ENCODE data around the gene ERFL. TPM values are rescaled to one million over a fixed set of nuclear protein-coding genes. Genes with fewer than 3 reads are reported as not detected.

Gene ERFL
- total RNA-seq, 1 donor from 2014 or later = 0.49 TPM

DNA sequence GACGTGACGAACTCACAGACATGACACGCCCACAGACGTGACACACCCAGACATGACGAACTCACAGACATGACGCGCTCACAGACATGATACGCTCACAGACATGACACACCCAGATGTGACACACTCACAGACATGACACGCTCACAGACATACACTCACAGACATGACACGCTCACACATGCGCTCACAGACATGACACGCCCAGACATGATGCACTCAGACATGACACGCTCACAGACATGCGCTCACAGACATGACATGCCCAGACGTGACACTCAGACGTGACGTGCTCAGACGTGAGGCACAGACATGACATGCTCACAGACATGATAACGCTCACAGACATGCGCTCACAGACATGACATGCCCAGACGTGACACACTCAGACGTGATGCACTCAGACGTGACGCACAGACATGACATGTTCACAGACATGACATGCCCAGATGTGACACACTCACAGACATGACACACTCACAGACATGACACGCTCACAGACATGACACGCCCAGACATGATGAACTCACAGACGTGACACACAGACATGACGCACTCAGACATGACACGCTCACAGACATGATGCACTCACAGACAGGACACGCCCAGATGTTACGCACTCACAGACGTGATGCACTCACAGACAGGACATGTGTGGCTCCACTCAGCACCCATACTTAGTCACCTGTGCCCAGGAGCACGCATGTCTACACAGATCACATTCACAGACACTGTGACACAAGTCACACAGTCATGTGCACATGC, 8.1 kb downstream of the ERFL start:
- Histone ChIP-seq H3K9me3 (no peaks in the 10 kb centered on the region), H3K27me3 (peaks cover 12% of the 10 kb centered on the region), H3K36me3 (no peaks in the 10 kb centered on the region), H3K4me3 (no peak overlapping the region), H3K4me1 (peaks cover 2% of the 10 kb centered on the region), H3K27ac (no peak overlapping the region)
- TF ChIP-seq, protein P1, sequence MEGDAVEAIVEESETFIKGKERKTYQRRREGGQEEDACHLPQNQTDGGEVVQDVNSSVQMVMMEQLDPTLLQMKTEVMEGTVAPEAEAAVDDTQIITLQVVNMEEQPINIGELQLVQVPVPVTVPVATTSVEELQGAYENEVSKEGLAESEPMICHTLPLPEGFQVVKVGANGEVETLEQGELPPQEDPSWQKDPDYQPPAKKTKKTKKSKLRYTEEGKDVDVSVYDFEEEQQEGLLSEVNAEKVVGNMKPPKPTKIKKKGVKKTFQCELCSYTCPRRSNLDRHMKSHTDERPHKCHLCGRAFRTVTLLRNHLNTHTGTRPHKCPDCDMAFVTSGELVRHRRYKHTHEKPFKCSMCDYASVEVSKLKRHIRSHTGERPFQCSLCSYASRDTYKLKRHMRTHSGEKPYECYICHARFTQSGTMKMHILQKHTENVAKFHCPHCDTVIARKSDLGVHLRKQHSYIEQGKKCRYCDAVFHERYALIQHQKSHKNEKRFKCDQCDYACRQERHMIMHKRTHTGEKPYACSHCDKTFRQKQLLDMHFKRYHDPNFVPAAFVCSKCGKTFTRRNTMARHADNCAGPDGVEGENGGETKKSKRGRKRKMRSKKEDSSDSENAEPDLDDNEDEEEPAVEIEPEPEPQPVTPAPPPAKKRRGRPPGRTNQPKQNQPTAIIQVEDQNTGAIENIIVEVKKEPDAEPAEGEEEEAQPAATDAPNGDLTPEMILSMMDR (IDR thresholded peaks at IDR 0.05) = no peak
- TF ChIP-seq POLR2AphosphoS5 (IDR thresholded peaks at IDR 0.05; ENCODE audit: insufficient read depth in 1 of 2, low read depth in 1 of 2) (no peak), POLR2A (IDR thresholded peaks at IDR 0.05) (no peak)
- intact Hi-C loops (cut with DNase I) = no loop called here
- DNase-seq (ENCODE audit: extremely low spot score in 2 of 2) = no peak

DNA sequence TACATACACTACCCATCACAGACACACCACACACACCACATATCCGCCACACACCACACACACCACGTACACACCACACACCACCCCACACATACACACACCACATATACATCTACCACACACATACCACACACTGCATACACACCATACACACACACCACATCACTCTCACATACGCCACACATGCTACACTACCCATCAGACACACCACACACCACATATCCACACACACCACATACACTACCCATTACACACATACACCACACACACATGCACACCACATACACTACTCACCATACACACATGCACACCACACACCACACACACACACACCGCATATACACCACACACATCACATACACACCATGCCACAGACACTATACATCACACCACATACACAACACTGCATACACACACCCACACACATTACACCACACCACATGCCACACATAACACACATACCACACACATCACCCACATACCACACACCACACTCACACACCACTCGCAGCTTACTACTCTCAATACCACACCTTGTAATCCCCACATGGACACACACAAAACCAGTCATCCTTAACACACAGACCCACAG, 9.5 kb downstream of the ERFL start:
- Histone ChIP-seq H3K27ac (no peak overlapping the region), H3K27me3 (peaks cover 12% of the 10 kb centered on the region), H3K36me3 (no peaks in the 10 kb centered on the region), H3K4me3 (no peak overlapping the region), H3K4me1 (peaks cover 4% of the 10 kb centered on the region), H3K9me3 (no peaks in the 10 kb centered on the region)
- TF ChIP-seq POLR2AphosphoS5 (IDR thresholded peaks at IDR 0.05; ENCODE audit: insufficient read depth in 1 of 2, low read depth in 1 of 2) (no peak), POLR2A (IDR thresholded peaks at IDR 0.05) (no peak)
- TF ChIP-seq, protein P1 (IDR thresholded peaks at IDR 0.05) = no peak
- no peak for DNase-seq (ENCODE audit: extremely low spot score in 2 of 2)
- intact Hi-C loops (cut with DNase I) = no loop called here

DNA sequence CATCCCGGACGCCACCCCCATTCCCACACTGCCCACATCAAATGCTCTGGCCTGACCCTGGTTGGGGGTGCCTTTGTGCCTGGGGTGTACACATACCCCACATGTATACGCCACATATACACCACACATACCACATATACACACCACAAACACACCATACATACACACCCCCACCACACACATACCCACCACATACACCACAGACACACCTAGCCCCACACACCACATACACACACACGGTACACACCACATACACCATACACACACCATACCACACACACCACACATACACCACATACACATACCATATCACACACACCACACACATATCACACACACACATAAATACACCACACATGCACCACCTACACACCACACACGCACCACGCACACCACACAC, 10.2 kb downstream of the ERFL start:
- Histone ChIP-seq H3K9me3 (no peaks in the 10 kb centered on the region), H3K36me3 (no peaks in the 10 kb centered on the region), H3K4me1 (peaks cover 9% of the 10 kb centered on the region), H3K27me3 (peaks cover 12% of the 10 kb centered on the region), H3K4me3 (no peak overlapping the region), H3K27ac (no peak overlapping the region)
- intact Hi-C loops (cut with DNase I) = no loop called here
- DNase-seq (ENCODE audit: extremely low spot score in 2 of 2) = no peak
- TF ChIP-seq POLR2AphosphoS5 (IDR thresholded peaks at IDR 0.05; ENCODE audit: insufficient read depth in 1 of 2, low read depth in 1 of 2) (no peak), POLR2A (IDR thresholded peaks at IDR 0.05) (no peak)
- TF ChIP-seq, protein P1 (IDR thresholded peaks at IDR 0.05) = no peak

DNA sequence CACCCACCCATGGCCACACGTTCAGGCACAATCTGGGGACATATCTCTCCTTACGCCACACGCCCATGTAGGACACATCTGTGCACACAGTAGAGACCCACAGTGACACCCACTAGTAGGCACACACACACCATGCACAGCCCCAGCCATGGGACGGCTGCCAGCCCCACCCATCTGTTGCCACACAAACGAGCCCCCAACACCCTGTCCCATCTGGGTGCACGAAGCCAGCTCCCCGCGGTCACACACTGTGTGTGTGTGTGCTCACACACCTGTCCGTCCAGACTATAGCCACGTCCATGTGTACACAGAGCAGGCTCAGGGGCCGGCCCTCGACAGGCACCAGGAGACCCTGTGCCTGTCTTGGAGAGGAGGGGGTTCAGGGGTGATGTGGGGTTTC, 10.6 kb downstream of the ERFL start:
- peaks cover 14% of the 10 kb centered on the region for H3K4me1 ChIP-seq
- no peaks in the 10 kb centered on the region for H3K36me3 ChIP-seq
- TF ChIP-seq, protein P1 (IDR thresholded peaks at IDR 0.05) = no peak
- TF ChIP-seq POLR2AphosphoS5 (IDR thresholded peaks at IDR 0.05; ENCODE audit: insufficient read depth in 1 of 2, low read depth in 1 of 2) (no peak), POLR2A (IDR thresholded peaks at IDR 0.05) (no peak)
- intact Hi-C loops (cut with DNase I) = no loop called here
- peaks cover 12% of the 10 kb centered on the region for H3K27me3 ChIP-seq
- no peaks in the 10 kb centered on the region for H3K9me3 ChIP-seq
- H3K27ac ChIP-seq = no peak overlapping the region
- DNase-seq (ENCODE audit: extremely low spot score in 2 of 2) = no peak
- no peak overlapping the region for H3K4me3 ChIP-seq
